Heart left ventricle (tissue), 13 donors: ENCODE results near the gene SMPD3.

Experiments
- CTCF ChIP-seq, 12 donors: fragments of 200-600 bp; sonication (generic) in 4 of 12; IDR thresholded peaks; one replicate each; pipeline versions ENCODE4 v1.5.0 to v1.8.0; 2018 to 2022; ENCODE audit warnings: antibody characterized with exemption in 12 of 12, mild to moderate bottlenecking in 5 of 12
- POLR2A ChIP-seq, 2 donors: fragments of 450-650 bp; IDR thresholded peaks; one replicate each; pipeline ENCODE4 v1.6.1; 2017; ENCODE audit warnings: antibody characterized with exemption in 2 of 2, mild to moderate bottlenecking in 2 of 2, moderate library complexity in 2 of 2
- donor health status: ischemic (EF 13 %, LVEDD 7.1; RV severe dilation, severe dysfunction).
- donor health status: DM: no; HTN: yes; CAD: no.
- donor health status: DM: no; HTN: no; CAD: no.
- donor health status: ischemic (EF 25% LVEDD 6.9; RV normal size, moderate dysfunction).
- donor health status: ischemic (EF 25% LVEDD 5.7; RV mildly dilated, moderate dysfunction).
- donor health status: ischemic (EF 35%, LVEDD 5.7; RV mildly dilated, moderate dysfunction).
- donor health status: nonischemic (EF 11% LVEDD 7.7; RV severe dilation, severe dysfunction).
- donor health status: DM: yes; HTN: yes; CAD: no.
- donor health status: PGD.
- donor health status: ischemic (EF 29% LVEDD 5.4; RV normal size, mild dysfunction).
- donor health status: nonischemic (EF 23%, LVEDD 6.1; RV moderate dilation, normal function).

- no peak for TF ChIP-seq CTCF (IDR thresholded peaks at IDR 0.05)
- TF ChIP-seq POLR2A (IDR thresholded peaks at IDR 0.05): no peak
Measured at GRCh38 chr16:68460067-68460466, 11.8 kb upstream of the SMPD3 start.
